ENCODE data around the gene NOX3. TPM values are rescaled to one million over a fixed set of nuclear protein-coding genes. Genes with fewer than 3 reads are reported as not detected.

Gene NOX3
- total RNA-seq, 1 experiment from 2014 or later: not detected

DNA sequence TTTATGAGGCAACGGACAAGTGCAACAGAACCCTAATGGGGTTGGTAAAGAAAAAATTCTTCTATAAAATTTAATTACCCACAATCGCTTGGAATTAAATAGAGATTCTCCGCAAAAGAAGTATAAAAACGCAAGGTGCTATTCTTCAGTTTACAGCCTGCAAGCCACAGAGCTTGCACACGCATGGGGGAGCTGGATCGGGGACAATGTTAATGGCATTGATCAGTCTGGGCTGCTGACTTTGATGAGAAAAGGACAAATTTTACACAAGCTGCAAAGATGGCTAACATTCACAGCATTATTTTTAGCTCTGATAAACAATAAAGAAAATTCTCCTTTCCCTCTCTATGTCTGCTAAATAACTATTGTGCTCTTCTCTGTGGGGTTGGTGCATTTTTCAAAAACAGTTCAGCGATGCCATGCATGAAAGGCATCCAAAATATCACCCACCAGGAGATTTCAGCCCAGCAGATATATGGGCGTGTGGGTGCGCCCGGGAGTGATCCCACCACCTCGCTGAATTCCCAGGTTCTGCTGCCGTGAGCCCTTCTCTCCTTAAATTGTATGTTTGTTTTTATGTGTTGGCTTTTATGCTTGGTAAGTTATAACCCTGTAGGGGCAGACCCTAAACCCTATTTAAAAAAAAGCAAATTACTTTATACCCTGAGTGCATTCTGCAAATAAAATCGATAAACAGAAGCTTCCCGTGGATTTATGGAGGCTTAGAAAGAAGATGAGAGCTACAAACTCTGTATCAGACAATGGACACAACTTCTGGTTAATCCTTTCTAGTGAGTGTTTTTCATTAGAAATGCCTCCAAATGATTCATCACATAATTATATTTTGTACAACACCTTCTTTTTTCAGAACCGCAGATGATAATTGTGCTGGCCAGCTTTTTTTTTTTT, 55.6 kb downstream of the NOX3 start:
- Histone ChIP-seq H4K5ac (ENCODE audit: insufficient read length, low read depth, low read length) (no peak overlapping the region), H2BK20ac (ENCODE audit: low read depth, low read length, poor library complexity, severe bottlenecking) (no peak overlapping the region), H2AFZ (ENCODE audit: low read length) (no peak overlapping the region), H4K91ac (ENCODE audit: insufficient read length, low read depth, low read length) (no peak overlapping the region), H3K9me3 (ENCODE audit: control insufficient read depth, low read depth, low read length) (no peaks in the 10 kb centered on the region), H3K79me2 (ENCODE audit: insufficient read depth, low read length) (no peaks in the 10 kb centered on the region), H2BK15ac (ENCODE audit: low read depth, low read length) (no peak overlapping the region), H3T11ph (ENCODE audit: low read length) (no peak overlapping the region), H2BK12ac (ENCODE audit: insufficient read length, low read depth, low read length) (no peak overlapping the region), H3K4me2 (ENCODE audit: insufficient read depth, insufficient read length, low read length) (no peak overlapping the region), H3K4me1 (ENCODE audit: insufficient read depth, low read length) (no peaks in the 10 kb centered on the region), H3K27ac (ENCODE audit: insufficient read length, low read depth, low read length) (no peak overlapping the region), H3K4ac (ENCODE audit: low read depth, low read length) (no peak overlapping the region), H3K27me3 (ENCODE audit: insufficient read depth, low read length) (no peaks in the 10 kb centered on the region), H3K14ac (ENCODE audit: insufficient read depth, low read length) (no peak overlapping the region), H3K23me2 (ENCODE audit: insufficient read length, low read depth, low read length, poor library complexity, severe bottlenecking) (no peaks in the 10 kb centered on the region), H3K18ac (ENCODE audit: insufficient read length, low read depth, low read length) (no peak overlapping the region), H4K8ac (replicated peaks; ENCODE audit: insufficient read length, low read depth, low read length) (no peak overlapping the region), H3K56ac (ENCODE audit: insufficient read length, low read depth, low read length) (no peak overlapping the region), H2AK5ac (ENCODE audit: insufficient read length, low read length) (no peak overlapping the region), H3K23ac (ENCODE audit: insufficient read length, low read depth, low read length) (no peak overlapping the region), H2BK120ac (ENCODE audit: low read depth, low read length, poor library complexity, severe bottlenecking) (no peak overlapping the region), H2BK5ac (ENCODE audit: insufficient read length, low read length) (no peak overlapping the region), H3K79me1 (ENCODE audit: insufficient read depth, low read depth, low read length, poor library complexity, severe bottlenecking) (no peaks in the 10 kb centered on the region), H3K9ac (ENCODE audit: extremely low read depth, insufficient read length, low read length) (no peak overlapping the region), H4K20me1 (ENCODE audit: control insufficient read depth, insufficient read depth, insufficient read length) (peaks cover 2% of the 10 kb centered on the region)
- Mint-ChIP-seq H3K36me3 (ENCODE audit: insufficient read depth in 1 of 3, low read depth in 3 of 3) (no peaks in the 10 kb centered on the region), H3K4me1 (no peaks in the 10 kb centered on the region), H3K9me3 (no peaks in the 10 kb centered on the region), H3K4me3 (no peak overlapping the region), H3K27ac (no peak overlapping the region), H3K27me3 (ENCODE audit: low read depth) (no peaks in the 10 kb centered on the region; the same call in 1 of the 2 replicates)
- DNase-seq: no peak
- TF ChIP-seq, protein P1, sequence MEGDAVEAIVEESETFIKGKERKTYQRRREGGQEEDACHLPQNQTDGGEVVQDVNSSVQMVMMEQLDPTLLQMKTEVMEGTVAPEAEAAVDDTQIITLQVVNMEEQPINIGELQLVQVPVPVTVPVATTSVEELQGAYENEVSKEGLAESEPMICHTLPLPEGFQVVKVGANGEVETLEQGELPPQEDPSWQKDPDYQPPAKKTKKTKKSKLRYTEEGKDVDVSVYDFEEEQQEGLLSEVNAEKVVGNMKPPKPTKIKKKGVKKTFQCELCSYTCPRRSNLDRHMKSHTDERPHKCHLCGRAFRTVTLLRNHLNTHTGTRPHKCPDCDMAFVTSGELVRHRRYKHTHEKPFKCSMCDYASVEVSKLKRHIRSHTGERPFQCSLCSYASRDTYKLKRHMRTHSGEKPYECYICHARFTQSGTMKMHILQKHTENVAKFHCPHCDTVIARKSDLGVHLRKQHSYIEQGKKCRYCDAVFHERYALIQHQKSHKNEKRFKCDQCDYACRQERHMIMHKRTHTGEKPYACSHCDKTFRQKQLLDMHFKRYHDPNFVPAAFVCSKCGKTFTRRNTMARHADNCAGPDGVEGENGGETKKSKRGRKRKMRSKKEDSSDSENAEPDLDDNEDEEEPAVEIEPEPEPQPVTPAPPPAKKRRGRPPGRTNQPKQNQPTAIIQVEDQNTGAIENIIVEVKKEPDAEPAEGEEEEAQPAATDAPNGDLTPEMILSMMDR (conservative IDR thresholded peaks at IDR 0.05): no peak
- no CpG with 5 or more reads among the region's 15 CpGs for WGBS (ENCODE audit: extremely low coverage, insufficient read length, low lambda C conversion rate)
